GM12801 (cell line): ENCODE measurements around the gene JMJD8.

Experiments
- TF ChIP-seq, protein P1 (sequence below): IDR thresholded peaks from one replicate; pipeline ENCODE4 v1.5.1; 2011; ENCODE audit warnings: control low read depth; ENCODE audit not compliant: insufficient read length; ENCODE audit errors: extremely low read depth

Gene JMJD8

DNA sequence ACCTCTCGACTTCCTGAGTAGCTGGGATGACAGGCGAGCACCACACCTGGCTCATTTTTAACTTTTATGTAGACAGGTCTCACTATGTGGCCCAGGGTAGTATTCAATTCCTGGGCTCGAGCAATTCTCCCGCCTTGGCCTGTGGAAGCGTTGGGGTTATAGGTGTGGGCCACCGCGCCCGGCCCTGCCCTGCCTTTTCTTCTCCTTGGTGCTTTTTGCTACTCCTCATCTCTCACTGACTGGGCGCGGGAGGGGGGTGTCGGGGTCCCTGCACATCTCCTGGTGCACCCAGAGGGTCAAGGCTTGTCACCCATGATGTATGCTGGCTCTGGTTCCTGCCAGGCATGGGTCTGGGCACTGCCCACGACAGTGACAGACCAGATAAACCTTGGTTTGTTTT lies 39.6 kb downstream of the JMJD8 start:
- TF ChIP-seq, protein P1, sequence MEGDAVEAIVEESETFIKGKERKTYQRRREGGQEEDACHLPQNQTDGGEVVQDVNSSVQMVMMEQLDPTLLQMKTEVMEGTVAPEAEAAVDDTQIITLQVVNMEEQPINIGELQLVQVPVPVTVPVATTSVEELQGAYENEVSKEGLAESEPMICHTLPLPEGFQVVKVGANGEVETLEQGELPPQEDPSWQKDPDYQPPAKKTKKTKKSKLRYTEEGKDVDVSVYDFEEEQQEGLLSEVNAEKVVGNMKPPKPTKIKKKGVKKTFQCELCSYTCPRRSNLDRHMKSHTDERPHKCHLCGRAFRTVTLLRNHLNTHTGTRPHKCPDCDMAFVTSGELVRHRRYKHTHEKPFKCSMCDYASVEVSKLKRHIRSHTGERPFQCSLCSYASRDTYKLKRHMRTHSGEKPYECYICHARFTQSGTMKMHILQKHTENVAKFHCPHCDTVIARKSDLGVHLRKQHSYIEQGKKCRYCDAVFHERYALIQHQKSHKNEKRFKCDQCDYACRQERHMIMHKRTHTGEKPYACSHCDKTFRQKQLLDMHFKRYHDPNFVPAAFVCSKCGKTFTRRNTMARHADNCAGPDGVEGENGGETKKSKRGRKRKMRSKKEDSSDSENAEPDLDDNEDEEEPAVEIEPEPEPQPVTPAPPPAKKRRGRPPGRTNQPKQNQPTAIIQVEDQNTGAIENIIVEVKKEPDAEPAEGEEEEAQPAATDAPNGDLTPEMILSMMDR: no peak

DNA sequence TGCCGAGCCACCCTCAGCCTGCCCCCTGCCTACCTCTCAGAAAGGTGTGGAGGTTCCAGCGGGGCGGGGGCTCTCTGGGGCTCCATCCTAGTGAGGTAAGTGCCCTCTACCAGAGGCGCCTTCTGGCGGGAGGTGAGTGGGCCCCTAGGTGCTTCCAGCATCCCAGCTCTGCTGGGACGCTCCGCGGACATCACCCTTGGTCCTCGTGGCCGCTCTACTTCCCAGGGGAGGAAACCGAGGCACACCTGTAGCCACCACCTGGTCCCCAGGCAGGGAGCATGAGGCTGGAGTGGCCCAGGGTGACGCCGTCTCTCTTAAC lies 41.1 kb downstream of the JMJD8 start:
- TF ChIP-seq, protein P1: no peak

DNA sequence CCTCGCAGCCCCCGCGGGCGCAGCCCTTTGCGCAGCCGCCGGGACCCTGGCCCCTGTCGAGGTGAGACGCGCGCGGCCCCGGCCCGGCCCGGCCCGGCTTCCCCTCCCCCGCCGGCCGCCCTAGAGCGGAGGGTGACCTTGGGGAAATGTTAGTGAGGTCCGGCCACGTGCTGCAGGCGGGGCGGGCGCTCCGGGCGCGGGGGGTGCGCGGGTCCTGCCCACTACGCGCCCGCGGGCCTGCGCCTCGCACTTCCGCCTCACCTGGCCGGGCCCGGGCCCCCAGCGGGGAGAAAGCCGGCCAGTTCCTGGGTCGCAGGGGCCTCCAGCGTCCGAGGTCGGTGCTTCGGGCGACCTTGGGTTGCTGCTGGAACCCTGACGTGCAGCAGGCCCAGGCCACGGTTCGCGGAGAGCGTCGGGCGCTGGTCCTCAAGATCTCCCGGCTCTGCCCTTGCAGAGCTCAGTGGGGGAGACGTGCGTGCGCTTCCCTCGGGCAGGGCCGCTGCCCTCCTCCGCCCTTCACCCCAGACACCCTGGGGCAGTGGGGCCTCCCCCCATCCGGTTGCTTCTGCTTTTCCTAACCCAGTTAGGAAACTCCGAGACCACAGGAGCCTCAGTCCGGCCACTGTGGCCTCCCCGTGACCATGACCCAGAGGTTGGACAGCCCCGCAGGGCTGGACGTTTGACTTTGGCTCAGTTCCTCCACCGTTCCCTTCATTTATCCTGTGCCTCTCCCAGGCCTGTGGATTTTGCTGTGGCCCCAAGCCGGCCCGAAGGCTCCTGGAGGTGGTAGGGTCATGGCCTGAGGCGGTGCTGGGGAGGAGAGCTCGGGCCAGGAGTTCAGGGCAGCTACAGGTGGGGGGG lies 41.7 kb downstream of the JMJD8 start:
- TF ChIP-seq, protein P1: no peak

DNA sequence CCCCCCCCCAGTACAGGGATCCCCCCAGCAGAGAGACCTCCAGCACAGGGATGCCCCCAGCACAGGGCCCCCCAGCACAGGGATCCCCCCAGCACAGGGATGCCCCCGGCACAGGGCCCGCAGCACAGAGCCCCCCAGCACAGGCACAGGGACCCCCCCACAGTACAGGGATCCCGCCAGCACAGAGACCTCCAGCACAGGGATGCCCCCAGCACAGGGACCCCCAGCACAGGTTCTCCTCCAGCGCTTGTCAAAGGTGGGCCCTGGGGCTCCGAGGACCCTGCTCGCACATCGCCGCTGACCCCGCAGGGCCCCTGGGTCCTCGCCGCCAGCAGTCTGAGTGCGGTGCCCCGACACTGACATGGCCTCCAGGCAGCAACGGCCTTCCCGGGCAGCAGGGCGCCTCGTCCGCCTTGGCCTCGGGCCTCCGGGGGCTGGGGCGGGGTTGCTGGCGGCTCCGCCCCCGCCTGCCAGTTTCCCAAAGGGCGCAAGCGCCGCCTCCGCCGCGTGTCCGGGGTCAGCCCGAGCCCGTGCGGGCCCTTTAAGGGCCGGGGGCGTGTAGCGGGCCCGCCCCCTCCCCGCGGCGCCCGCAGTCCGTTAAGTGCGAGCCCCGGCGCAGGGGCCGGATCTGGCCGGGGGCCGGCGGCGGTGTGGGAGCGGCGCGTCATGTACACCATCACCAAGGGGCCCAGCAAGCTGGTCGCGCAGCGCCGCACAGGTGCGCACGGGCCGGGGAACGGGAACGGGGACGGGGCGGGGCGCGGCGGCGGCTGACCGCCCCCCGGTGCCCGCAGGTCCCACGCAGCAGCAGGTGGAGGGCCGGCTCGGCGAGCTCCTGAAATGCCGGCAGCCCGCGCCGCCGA lies 42.6 kb downstream of the JMJD8 start, which contains the start of gene MCRIP2:
TSS of gene MCRIP2 (plus strand) at position 503 of the 863 bp plus-strand sequence. CDS start at position 667, 164 bp downstream.
- TF ChIP-seq, protein P1: no peak

DNA sequence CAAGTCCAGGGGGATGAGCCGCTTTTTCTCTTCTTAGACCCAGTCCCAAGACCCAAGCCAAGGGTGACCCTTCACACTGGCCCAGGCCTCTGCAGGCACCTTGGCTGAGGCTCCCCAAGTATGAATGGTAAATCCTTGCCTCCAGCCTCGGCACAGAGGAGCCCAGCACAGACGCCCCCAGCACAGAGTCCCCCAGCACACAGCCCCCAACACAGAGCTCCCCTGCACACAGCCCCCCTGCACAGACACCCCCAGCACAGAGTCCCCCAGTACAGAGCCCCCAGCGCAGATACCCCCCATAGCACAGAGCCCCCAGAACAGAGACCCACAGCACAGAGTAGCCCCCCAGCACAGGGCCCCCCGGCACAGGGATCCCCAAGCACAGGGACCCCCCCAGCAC lies 43.5 kb downstream of the JMJD8 start:
- TF ChIP-seq, protein P1: no peak

GRCh38 chr16:638836-639235 lies 45.3 kb downstream of the JMJD8 start:
- TF ChIP-seq, protein P1: no peak

GRCh38 chr16:638034-638543 lies 46.0 kb downstream of the JMJD8 start:
- TF ChIP-seq, protein P1: no peak
